Prostate gland (tissue), 2 donors: ENCODE measurements around the gene GNE.

ENCODE experiments used
- CTCF ChIP-seq, 4 experiments: fragments of 200-600 bp in 2 of 4; fragments of 450-650 bp in 2 of 4; sonication (generic) in 2 of 4; IDR thresholded peaks; 1 replicate in 3 of 4; 2 replicates in 1 of 4; pipeline ENCODE4 v1.5.1; 2016 to 2019; ENCODE audit warnings: antibody characterized with exemption in 4 of 4, mild to moderate bottlenecking in 2 of 4, moderate library complexity in 2 of 4
- POLR2AphosphoS5 ChIP-seq: sonication (generic); formaldehyde crosslinking; IDR thresholded peaks from one replicate; pipeline ENCODE4 v1.6.1; 2017; ENCODE audit warnings: antibody characterized with exemption

DNA sequence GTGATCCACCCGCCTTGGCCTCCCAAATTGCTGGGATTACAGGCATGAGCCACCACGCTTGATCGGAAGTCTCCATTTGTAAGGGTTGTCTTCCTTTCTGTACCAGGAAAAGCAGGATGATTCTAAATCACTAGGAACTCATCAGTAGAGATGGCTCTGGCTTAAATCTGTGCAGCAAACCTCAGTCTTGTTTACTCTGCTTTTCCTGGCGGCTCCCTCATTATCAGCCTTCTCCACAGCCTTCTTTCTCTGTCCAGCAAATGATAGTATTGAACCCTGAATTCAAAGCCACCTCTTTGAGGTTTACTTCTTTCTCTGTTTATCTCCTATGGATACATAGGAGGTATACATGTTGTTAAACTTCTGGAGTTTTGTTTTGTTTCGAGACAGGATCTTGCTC is 43.0 kb upstream of the GNE start:
- TF ChIP-seq CTCF (IDR thresholded peaks at IDR 0.05) (no peak), POLR2AphosphoS5 (no peak)
